Endodermal cell (in vitro differentiated cells): Measurements from ENCODE around the gene SLC30A2. TPM values are rescaled to one million over a fixed set of nuclear protein-coding genes. Genes with fewer than 3 reads are reported as not detected.

Experiments
- DNase-seq: peaks from one replicate; pipeline ENCODE4 v3.0.0-alpha.2; 2017
- H3K27ac ChIP-seq: 2 replicates; pipeline ENCODE4 v1.5.1; 2013; ENCODE audit warnings: mild to moderate bottlenecking, low read depth, low read length, moderate library complexity
- H3K27me3 ChIP-seq: 2 replicates; pipeline ENCODE4 v1.6.1; 2013; ENCODE audit warnings: mild to moderate bottlenecking, low read length, moderate library complexity; ENCODE audit not compliant: insufficient read depth, control insufficient read depth, poor library complexity, severe bottlenecking
- H3K36me3 ChIP-seq: 2 replicates; pipeline ENCODE4 v1.7.0; 2013; ENCODE audit warnings: mild to moderate bottlenecking, low read length, moderate library complexity; ENCODE audit not compliant: control insufficient read depth, insufficient read depth
- H3K4me1 ChIP-seq: one replicate; pipeline ENCODE4 v1.7.0; 2013; ENCODE audit warnings: low read length; ENCODE audit not compliant: control insufficient read depth, insufficient read depth
- H3K4me3 ChIP-seq: 2 replicates; pipeline ENCODE4 v1.5.1; 2013; ENCODE audit warnings: mild to moderate bottlenecking, low read length, moderate library complexity
- H3K9ac ChIP-seq: 2 replicates; pipeline ENCODE4 v1.6.1; 2013; ENCODE audit warnings: mild to moderate bottlenecking, low read length, moderate library complexity; ENCODE audit not compliant: poor library complexity, severe bottlenecking; ENCODE audit errors: extremely low read depth
- H3K9me3 ChIP-seq: 2 replicates; pipeline ENCODE4 v1.6.1; 2013; ENCODE audit warnings: mild to moderate bottlenecking, low read length, moderate library complexity; ENCODE audit not compliant: control insufficient read depth
- H3K27ac Mint-ChIP-seq: 2 replicates; pipeline ENCODE4 v1.8.0; 2020; ENCODE audit warnings: mixed read lengths
- H3K27me3 Mint-ChIP-seq: 2 replicates; pipeline ENCODE4 v1.8.0; 2021; ENCODE audit warnings: mild to moderate bottlenecking, mixed read lengths; ENCODE audit not compliant: insufficient read depth
- H3K36me3 Mint-ChIP-seq: 2 replicates; pipeline ENCODE4 v1.8.0; 2020; ENCODE audit warnings: low read depth, mixed read lengths
- H3K4me1 Mint-ChIP-seq: 2 replicates; pipeline ENCODE4 v1.8.0; 2020; ENCODE audit warnings: mixed read lengths
- H3K4me3 Mint-ChIP-seq: 2 replicates; pipeline ENCODE4 v1.8.0; 2020; ENCODE audit warnings: mild to moderate bottlenecking, moderate library complexity, mixed read lengths
- H3K9me3 Mint-ChIP-seq: 2 replicates; pipeline ENCODE4 v1.8.0; 2020; ENCODE audit warnings: mild to moderate bottlenecking, mixed read lengths
- WGBS, 2 experiments: methylation state at CpG; one replicate each; pipeline versions ENCODE4 v1.1.5 to v1.1.7; 2013; ENCODE audit warnings: missing lambda C conversion rate in 2 of 2, mixed read lengths in 1 of 2; ENCODE audit not compliant: insufficient coverage in 1 of 2, insufficient read length in 1 of 2; 5-methylcytosine and 5-hydroxymethylcytosine counted together
- total RNA-seq, 2 donors: library from RNA; stranded (reverse); fragmentation: NEBNext Ultra II Directional in 1 of 2; extraction: Animal tissue kit (Norgen Biotek cat#: 25700) in 1 of 2; gene quantifications; 2 replicates in 1 of 2; 3 replicates in 1 of 2; pipeline ENCODE4 v1.2.1, GENCODE V29; 2021
- TF ChIP-seq, protein P1 (sequence below): fragments of 200-600 bp; sonication (generic); conservative IDR thresholded peaks from 2 replicates; pipeline ENCODE4 v1.5.0; 2021; ENCODE audit warnings: antibody characterized with exemption, mild to moderate bottlenecking

SLC30A2 gene
- total RNA-seq, 2 donors from 2014 or later: not detected

DNA sequence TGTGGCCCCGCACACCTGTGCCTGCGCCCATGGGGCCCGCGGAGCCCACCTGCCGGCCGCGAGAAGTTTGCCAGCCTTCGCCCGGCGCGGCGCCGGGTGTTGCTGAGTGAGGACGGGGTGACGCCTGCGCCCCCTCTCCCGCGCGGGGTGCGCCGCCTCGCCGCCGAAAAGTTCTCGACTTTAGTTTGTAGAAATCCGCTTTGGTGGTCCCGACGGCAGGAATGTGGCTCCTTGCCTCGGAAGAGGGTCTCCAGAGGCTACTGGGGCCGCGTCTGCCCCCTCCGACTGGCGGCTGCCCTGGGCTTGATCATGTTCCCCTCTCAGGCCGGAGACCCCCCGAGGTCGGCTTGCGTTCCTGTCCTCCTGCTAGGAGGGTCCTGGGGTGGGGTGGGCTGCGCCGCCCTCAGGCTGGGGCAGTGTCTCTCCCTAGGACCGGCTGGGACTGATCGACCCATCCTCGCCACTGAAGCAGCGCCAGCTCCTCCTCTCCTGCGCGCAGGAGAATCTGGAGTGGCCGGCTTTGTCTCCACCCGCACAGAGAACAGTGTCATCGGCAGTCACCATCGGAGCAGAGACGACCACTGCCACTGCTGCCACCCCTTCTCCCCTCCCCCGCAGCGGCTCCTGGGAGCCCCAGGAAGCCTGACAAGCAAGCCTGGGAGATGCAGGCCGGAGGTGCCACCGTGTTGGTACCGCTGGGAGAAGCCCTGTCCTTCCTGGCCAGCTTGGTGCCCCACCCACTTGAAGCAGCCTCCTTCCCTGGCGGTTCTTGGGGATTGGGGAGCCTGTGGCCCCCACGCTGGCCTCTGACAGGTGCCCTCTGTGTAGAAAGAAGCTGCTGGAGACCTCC, 553 bp upstream of the SLC30A2 start:
- Mint-ChIP-seq H3K27ac (no peak overlapping the region), H3K4me1 (peaks cover 2% of the 10 kb centered on the region), H3K9me3 (no peaks in the 10 kb centered on the region), H3K4me3 (peak overlapping the region; percentile 40), H3K27me3 (peaks cover 84% of the 10 kb centered on the region), H3K36me3 (no peaks in the 10 kb centered on the region)
- 11 to 18% methylated on average over 23 to 57 of the region's 57 CpGs for WGBS, 2 experiments
- H3K9me3 ChIP-seq: no peaks in the 10 kb centered on the region
- peaks cover 3% of the 10 kb centered on the region for H3K4me1 ChIP-seq
- H3K4me3 ChIP-seq: no peak overlapping the region
- peak; percentile 69 for DNase-seq
- peaks cover 89% of the 10 kb centered on the region for H3K27me3 ChIP-seq
- H3K27ac ChIP-seq: no peak overlapping the region
- H3K36me3 ChIP-seq: no peaks in the 10 kb centered on the region
- TF ChIP-seq, protein P1, sequence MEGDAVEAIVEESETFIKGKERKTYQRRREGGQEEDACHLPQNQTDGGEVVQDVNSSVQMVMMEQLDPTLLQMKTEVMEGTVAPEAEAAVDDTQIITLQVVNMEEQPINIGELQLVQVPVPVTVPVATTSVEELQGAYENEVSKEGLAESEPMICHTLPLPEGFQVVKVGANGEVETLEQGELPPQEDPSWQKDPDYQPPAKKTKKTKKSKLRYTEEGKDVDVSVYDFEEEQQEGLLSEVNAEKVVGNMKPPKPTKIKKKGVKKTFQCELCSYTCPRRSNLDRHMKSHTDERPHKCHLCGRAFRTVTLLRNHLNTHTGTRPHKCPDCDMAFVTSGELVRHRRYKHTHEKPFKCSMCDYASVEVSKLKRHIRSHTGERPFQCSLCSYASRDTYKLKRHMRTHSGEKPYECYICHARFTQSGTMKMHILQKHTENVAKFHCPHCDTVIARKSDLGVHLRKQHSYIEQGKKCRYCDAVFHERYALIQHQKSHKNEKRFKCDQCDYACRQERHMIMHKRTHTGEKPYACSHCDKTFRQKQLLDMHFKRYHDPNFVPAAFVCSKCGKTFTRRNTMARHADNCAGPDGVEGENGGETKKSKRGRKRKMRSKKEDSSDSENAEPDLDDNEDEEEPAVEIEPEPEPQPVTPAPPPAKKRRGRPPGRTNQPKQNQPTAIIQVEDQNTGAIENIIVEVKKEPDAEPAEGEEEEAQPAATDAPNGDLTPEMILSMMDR: peak; percentile 27
- no peak overlapping the region for H3K9ac ChIP-seq

DNA sequence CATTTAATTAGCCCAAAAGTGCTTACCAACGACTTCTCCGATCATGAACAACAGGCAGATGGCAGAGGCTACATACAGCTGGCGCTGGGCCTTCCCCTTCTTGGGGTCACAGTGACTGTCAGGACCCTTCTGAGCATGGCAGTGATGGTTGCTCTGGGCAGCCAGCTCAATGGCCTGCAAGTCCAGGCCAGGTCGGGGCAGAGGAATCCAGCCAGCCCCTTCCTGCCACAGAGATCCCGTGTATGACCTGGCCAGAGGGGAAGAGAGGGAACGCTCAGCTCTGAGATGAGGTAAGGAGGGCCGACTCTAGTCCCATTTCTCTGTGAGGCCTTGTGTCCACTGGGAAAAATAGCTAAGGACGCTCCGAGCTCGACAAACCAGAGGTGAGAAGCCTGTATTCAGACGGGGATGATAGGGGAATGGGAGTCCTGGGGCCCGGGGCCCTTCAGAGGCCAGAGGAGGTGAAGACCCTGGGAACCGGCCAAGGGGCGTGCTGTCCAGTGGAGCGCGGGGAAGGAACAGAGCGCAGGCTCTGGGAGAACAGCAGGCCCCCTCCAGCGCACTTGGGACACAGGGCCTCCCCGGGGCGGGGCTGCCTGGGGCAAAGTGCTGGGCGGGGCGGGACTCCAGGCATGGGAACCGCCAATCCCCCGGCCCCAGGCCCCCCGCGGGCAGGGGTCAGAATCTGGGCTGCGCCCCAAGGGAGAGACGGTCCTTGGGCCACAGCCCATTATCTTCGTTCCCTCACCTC, 772 bp downstream of the SLC30A2 start:
- DNase-seq: peak; percentile 60
- peaks cover 89% of the 10 kb centered on the region for H3K27me3 ChIP-seq
- 55 to 62% methylated on average over 13 to 29 of the region's 29 CpGs for WGBS, 2 experiments
- peaks cover 3% of the 10 kb centered on the region for H3K4me1 ChIP-seq
- H3K9me3 ChIP-seq: no peaks in the 10 kb centered on the region
- Mint-ChIP-seq H3K27me3 (peaks cover 84% of the 10 kb centered on the region), H3K4me3 (peak overlapping the region; percentile 40), H3K27ac (no peak overlapping the region), H3K9me3 (no peaks in the 10 kb centered on the region), H3K36me3 (no peaks in the 10 kb centered on the region), H3K4me1 (peaks cover 2% of the 10 kb centered on the region)
- no peak overlapping the region for H3K9ac ChIP-seq
- H3K4me3 ChIP-seq: no peak overlapping the region
- H3K27ac ChIP-seq: no peak overlapping the region
- TF ChIP-seq, protein P1: no peak
- no peaks in the 10 kb centered on the region for H3K36me3 ChIP-seq

DNA sequence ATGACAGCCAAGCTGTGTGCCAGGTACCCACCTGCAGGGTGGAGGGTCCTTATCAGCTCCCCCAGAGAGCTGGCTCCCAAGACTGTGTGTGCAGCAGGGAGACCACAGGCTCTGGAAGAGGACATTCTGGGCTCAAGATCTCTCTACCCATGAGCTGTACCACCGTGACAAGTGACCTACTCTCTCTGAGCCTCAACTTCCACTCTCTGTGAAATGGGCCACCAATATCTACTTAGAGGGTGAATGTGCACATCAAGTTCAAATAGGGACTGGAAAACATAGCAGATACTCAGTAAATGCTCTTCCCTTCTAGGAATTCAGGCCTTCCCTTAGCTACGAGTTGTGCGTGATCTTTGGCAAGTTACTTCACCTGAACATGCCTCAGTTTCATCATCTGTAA, 1.5 kb downstream of the SLC30A2 start:
- Mint-ChIP-seq H3K27me3 (peaks cover 77% of the 10 kb centered on the region), H3K4me3 (no peak overlapping the region), H3K36me3 (no peaks in the 10 kb centered on the region), H3K4me1 (peaks cover 2% of the 10 kb centered on the region), H3K9me3 (no peaks in the 10 kb centered on the region), H3K27ac (no peak overlapping the region)
- peaks cover 3% of the 10 kb centered on the region for H3K4me1 ChIP-seq
- no peak overlapping the region for H3K4me3 ChIP-seq
- no peak overlapping the region for H3K27ac ChIP-seq
- no peaks in the 10 kb centered on the region for H3K9me3 ChIP-seq
- no peak overlapping the region for H3K9ac ChIP-seq
- H3K36me3 ChIP-seq: no peaks in the 10 kb centered on the region
- TF ChIP-seq, protein P1: no peak
- DNase-seq: no peak
- H3K27me3 ChIP-seq: peaks cover 84% of the 10 kb centered on the region
- 95 to 97% methylated on average over 3 of the region's 3 CpGs for WGBS, 2 experiments
